IMR-90 (cell line): Measurements from ENCODE around the gene CYP46A1. TPM values are rescaled to one million over a fixed set of nuclear protein-coding genes. Genes with fewer than 3 reads are reported as not detected.

ENCODE experiments used
- ATAC-seq: fragments of 200-7000 bp; cut with Tn5 transposase; 2 replicates; pipeline ENCODE4 v1.9.1; 2020; ENCODE audit warnings: low read depth, mild to moderate bottlenecking, moderate library complexity
- BruUV-seq: library from RNA; stranded (reverse); fragments of 400-500 nt; replicated peaks from 2 replicates; lab custom pipeline; 2021; lab: Mats Ljungman, UMichigan
- CTCF ChIA-PET: fragments of 300-600 bp; formaldehyde crosslinking; extraction: SDS; loops from one replicate; lab custom pipeline; 2021; ENCODE audit warnings: antibody characterized with exemption; lab: Yijun Ruan, JAX
- POLR2A ChIA-PET: fragments of 300-600 bp; sonication (Branson Sonifier 250); formaldehyde crosslinking; loops from one replicate; lab custom pipeline; 2022; ENCODE audit warnings: antibody characterized with exemption; ENCODE audit not compliant: unreplicated experiment; lab: Charles Lee
- DNase-seq: peaks from one replicate; pipeline ENCODE4 v3.0.0; 2013
- H2AFZ ChIP-seq: replicated peaks from 2 replicates; pipeline ENCODE3; 2013; ENCODE audit warnings: low read length, mild to moderate bottlenecking; ENCODE audit not compliant: poor library complexity
- H2AK5ac ChIP-seq: 2 replicates; pipeline ENCODE4 v1.6.1; 2013; ENCODE audit warnings: low read depth, low read length, inconsistent platforms
- H2AK9ac ChIP-seq: replicated peaks from 2 replicates; pipeline ENCODE3; 2013; ENCODE audit warnings: mild to moderate bottlenecking, low read depth, low read length, moderate library complexity; ENCODE audit not compliant: poor library complexity
- H2BK120ac ChIP-seq: 2 replicates; pipeline ENCODE4 v1.6.1; 2013; ENCODE audit warnings: low read depth, low read length, inconsistent platforms
- H2BK15ac ChIP-seq: 3 replicates; pipeline ENCODE4 v1.6.1; 2013; ENCODE audit warnings: low read depth, low read length, inconsistent platforms
- H2BK20ac ChIP-seq: 2 replicates; pipeline ENCODE4 v1.6.1; 2013; ENCODE audit warnings: low read depth, mild to moderate bottlenecking, inconsistent platforms, low read length, moderate library complexity
- H2BK5ac ChIP-seq: 2 replicates; pipeline ENCODE4 v1.6.1; 2013; ENCODE audit warnings: mild to moderate bottlenecking, low read depth, low read length, inconsistent platforms; ENCODE audit not compliant: poor library complexity, severe bottlenecking
- H3K14ac ChIP-seq: replicated peaks from 2 replicates; pipeline ENCODE4 v1.6.1; 2013; ENCODE audit warnings: low read depth, low read length, inconsistent platforms
- H3K18ac ChIP-seq: 2 replicates; pipeline ENCODE4 v1.6.1; 2013; ENCODE audit warnings: low read depth, low read length, control low read depth
- H3K23ac ChIP-seq: 2 replicates; pipeline ENCODE4 v1.6.1; 2013; ENCODE audit warnings: low read depth, low read length, inconsistent platforms
- H3K27ac ChIP-seq: 2 replicates; pipeline ENCODE4 v1.5.1; 2013; ENCODE audit warnings: mild to moderate bottlenecking, control low read depth, low read length; ENCODE audit not compliant: insufficient read depth
- H3K27me3 ChIP-seq: 2 replicates; pipeline ENCODE4 v1.6.1; 2013; ENCODE audit warnings: low read length; ENCODE audit not compliant: control insufficient read depth, insufficient read depth
- H3K36me3 ChIP-seq: 2 replicates; pipeline ENCODE4 v1.6.1; 2013; ENCODE audit warnings: low read length, mixed read lengths; ENCODE audit not compliant: control insufficient read depth, insufficient read depth
- H3K4ac ChIP-seq: 2 replicates; pipeline ENCODE4 v1.6.1; 2013; ENCODE audit warnings: low read depth, low read length, inconsistent platforms
- H3K4me1 ChIP-seq: 2 replicates; pipeline ENCODE4 v1.6.1; 2013; ENCODE audit warnings: low read length, mixed read lengths; ENCODE audit not compliant: control insufficient read depth, insufficient read depth
- H3K4me2 ChIP-seq: 2 replicates; pipeline ENCODE4 v1.6.1; 2013; ENCODE audit warnings: low read depth, mild to moderate bottlenecking, control low read depth, low read length, moderate library complexity
- H3K4me3 ChIP-seq: 2 replicates; pipeline ENCODE4 v1.5.1; 2013; ENCODE audit warnings: low read depth, mild to moderate bottlenecking, control low read depth, low read length, moderate library complexity; ENCODE audit not compliant: insufficient read depth
- H3K56ac ChIP-seq: 2 replicates; pipeline ENCODE4 v1.6.1; 2013; ENCODE audit warnings: low read length, inconsistent platforms; ENCODE audit not compliant: insufficient read depth; ENCODE audit errors: extremely low read depth
- H3K79me1 ChIP-seq, 2 experiments: 2 replicates each; pipeline ENCODE4 v1.6.1; 2013; ENCODE audit warnings: low read length in 2 of 2, inconsistent platforms in 1 of 2, low read depth in 1 of 2
- H3K9ac ChIP-seq: 2 replicates; pipeline ENCODE4 v1.6.1; 2013; ENCODE audit warnings: low read depth, low read length, control low read depth
- H3K9me1 ChIP-seq: 2 replicates; pipeline ENCODE4 v1.6.1; 2013; ENCODE audit warnings: low read length, inconsistent platforms; ENCODE audit not compliant: insufficient read depth
- H3K9me3 ChIP-seq: 2 replicates; pipeline ENCODE4 v1.6.1; 2013; ENCODE audit warnings: low read length; ENCODE audit not compliant: control insufficient read depth, insufficient read depth
- H4K20me1 ChIP-seq: 2 replicates; pipeline ENCODE4 v1.6.1; 2013; ENCODE audit warnings: low read length, inconsistent platforms; ENCODE audit not compliant: insufficient read depth
- H4K5ac ChIP-seq: 2 replicates; pipeline ENCODE4 v1.6.1; 2013; ENCODE audit warnings: mild to moderate bottlenecking, low read depth, low read length, control low read depth
- H4K8ac ChIP-seq, 2 experiments: 2 replicates each; pipeline ENCODE4 v1.6.1; 2013; ENCODE audit warnings: low read depth in 2 of 2, low read length in 2 of 2, control low read depth in 1 of 2, inconsistent platforms in 1 of 2
- H4K91ac ChIP-seq: 2 replicates; pipeline ENCODE4 v1.6.1; 2013; ENCODE audit warnings: low read depth, low read length, inconsistent platforms; ENCODE audit not compliant: insufficient read depth
- BHLHE40 ChIP-seq: fragments of 150-350 bp; IDR thresholded peaks from 2 replicates; pipeline ENCODE4 v1.6.1; 2016; ENCODE audit warnings: mild to moderate bottlenecking, low read depth, low read length
- CEBPB ChIP-seq: IDR thresholded peaks from 2 replicates; pipeline ENCODE4 v1.6.1; 2012; ENCODE audit warnings: low read depth, low read length, improper control_type of control experiment
- CHD1 ChIP-seq: IDR thresholded peaks from 2 replicates; pipeline ENCODE4 v1.6.1; 2012; ENCODE audit warnings: low read depth, low read length, improper control_type of control experiment
- FOS ChIP-seq: fragments of 150-350 bp; IDR thresholded peaks from 2 replicates; pipeline ENCODE4 v1.6.1; 2016; ENCODE audit warnings: low read depth, low read length
- MAFK ChIP-seq: IDR thresholded peaks from 2 replicates; pipeline ENCODE4 v1.6.1; 2012; ENCODE audit warnings: low read depth, low read length, improper control_type of control experiment
- MAZ ChIP-seq: IDR thresholded peaks from 2 replicates; pipeline ENCODE4 v1.6.1; 2012; ENCODE audit warnings: low read depth, mild to moderate bottlenecking, low read length, improper control_type of control experiment, moderate library complexity, borderline replicate concordance
- MXI1 ChIP-seq: IDR thresholded peaks from 2 replicates; pipeline ENCODE4 v1.6.1; 2012; ENCODE audit warnings: low read depth, mild to moderate bottlenecking, low read length, moderate library complexity, borderline replicate concordance
- NFE2L2 ChIP-seq: fragments of 150-350 bp; IDR thresholded peaks from 2 replicates; pipeline ENCODE4 v1.6.1; 2016; ENCODE audit warnings: low read depth, mild to moderate bottlenecking, low read length
- POLR2A ChIP-seq: IDR thresholded peaks from 2 replicates; pipeline ENCODE4 v1.6.1; 2012; ENCODE audit warnings: mild to moderate bottlenecking, low read depth, low read length
- RAD21 ChIP-seq: IDR thresholded peaks from 2 replicates; pipeline ENCODE4 v1.6.1; 2012; ENCODE audit warnings: low read length, improper control_type of control experiment
- RCOR1 ChIP-seq: IDR thresholded peaks from 2 replicates; pipeline ENCODE4 v1.6.1; 2012; ENCODE audit warnings: mild to moderate bottlenecking, low read length, improper control_type of control experiment; ENCODE audit not compliant: insufficient replicate concordance
- RFX5 ChIP-seq: IDR thresholded peaks from 2 replicates; pipeline ENCODE4 v1.8.0; 2012; ENCODE audit warnings: low read depth, mild to moderate bottlenecking, low read length, moderate library complexity
- SMC3 ChIP-seq: fragments of 150-350 bp; IDR thresholded peaks from 2 replicates; pipeline ENCODE4 v1.6.1; 2016; ENCODE audit warnings: low read depth, mild to moderate bottlenecking, antibody characterized with exemption, low read length, moderate library complexity
- whole genome bisulfite sequencing, 2 experiments: methylation state at CpG; one replicate each; pipeline versions ENCODE4 v1.1.5 to v1.1.7; 2013; ENCODE audit warnings: missing lambda C conversion rate in 2 of 2; ENCODE audit not compliant: insufficient read length in 1 of 2; ENCODE audit errors: extremely low coverage in 2 of 2; 5-methylcytosine and 5-hydroxymethylcytosine counted together
- dilution Hi-C: fragments of 300-500 bp; cut with HindIII; formaldehyde crosslinking; loops from one replicate; pipeline ENCODE4 v1.14.3; 2018; ENCODE audit warnings: low sequenced_read_pairs; ENCODE audit not compliant: unreplicated experiment
- in situ Hi-C: fragments of 300-500 bp; cut with MboI; formaldehyde crosslinking; loops from 3 replicates; pipeline ENCODE4 v1.14.3; 2019; ENCODE audit warnings: low sequenced_read_pairs, inconsistent platforms, mixed read lengths
- intact Hi-C: fragments of 100-400 bp; cut with micrococcal nuclease; formaldehyde crosslinking; loops from 2 replicates; pipeline ENCODE4 v1.10.0; 2022
- polyA plus RNA-seq, 3 experiments: library from polyadenylated mRNA; depleted of rRNA; stranded (reverse); fragments of >200 nt; gene quantifications; 2 replicates each; pipeline ENCODE4 v1.2.3, GENCODE V29; 2012; ENCODE audit warnings: low replicate concordance in 1 of 3
- total RNA-seq: library from RNA; depleted of rRNA; stranded (reverse); fragments of >200 nt; gene quantifications from 2 replicates; pipeline ENCODE4 v1.2.3, GENCODE V29; 2012
- TF ChIP-seq, protein P1 (sequence below): fragments of 150-350 bp; IDR thresholded peaks from 2 replicates; pipeline ENCODE4 v1.6.1; 2016; ENCODE audit warnings: low read depth, mild to moderate bottlenecking, low read length, moderate library complexity, borderline replicate concordance
- TF ChIP-seq, protein P2 (sequence below): fragments of 150-350 bp; IDR thresholded peaks from 2 replicates; pipeline ENCODE4 v1.6.1; 2017; ENCODE audit warnings: mild to moderate bottlenecking, antibody characterized with exemption, low read length, low read depth

CYP46A1 gene
- total and polyA plus RNA-seq, 2 of the 4 experiments (the other 2 are of a cell fraction): 0.18 to 0.31 TPM

DNA sequence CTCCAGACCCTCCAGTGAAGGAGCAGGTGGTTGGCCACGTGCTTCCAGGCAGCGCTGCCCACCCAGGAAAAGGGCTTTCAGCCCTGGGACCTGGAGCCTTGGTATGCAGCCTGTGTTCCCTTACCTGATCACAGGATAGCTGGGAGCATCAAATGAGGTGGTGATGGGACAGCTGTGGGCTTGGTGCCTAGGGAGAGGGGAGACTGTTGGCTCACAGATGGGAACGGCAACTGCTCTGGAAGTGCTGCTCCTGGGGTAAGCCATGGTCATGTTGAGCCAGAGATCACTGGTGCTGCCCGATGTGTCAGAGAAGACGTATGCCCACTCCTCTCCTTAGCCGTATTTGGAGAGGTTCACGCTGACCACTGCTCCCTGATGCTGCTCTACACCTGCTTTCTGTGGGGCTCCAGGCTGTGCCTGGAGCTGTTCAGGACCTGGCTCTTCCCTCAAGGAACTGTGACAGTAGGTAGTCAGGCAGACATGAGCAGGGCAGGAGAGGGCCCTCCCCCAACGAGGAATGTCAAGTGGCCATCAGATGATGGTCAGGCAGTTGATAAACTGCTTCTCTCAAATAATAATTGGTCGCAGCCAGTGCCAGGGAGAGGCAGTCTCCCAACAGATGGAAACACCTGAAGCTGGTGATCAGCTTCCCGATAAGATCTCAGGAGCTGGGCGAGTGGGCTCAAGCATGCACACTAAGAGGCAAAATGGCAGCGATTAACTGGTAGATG, 2.8 kb upstream of the CYP46A1 start:
- H4K5ac ChIP-seq: no peak overlapping the region
- no peak overlapping the region for H3K56ac ChIP-seq
- DNase-seq (no peak), ATAC-seq (no peak)
- no peak overlapping the region for H2AK5ac ChIP-seq
- no peak overlapping the region for H2BK5ac ChIP-seq
- no peak overlapping the region for H3K4me2 ChIP-seq
- no peak overlapping the region for H3K27ac ChIP-seq
- intact Hi-C loops (loop anchor here (5.0 kb wide), 1 partner anchor 159 kb away; no protein-coding TSS in a partner anchor), dilution Hi-C loops (no loop called here), in situ Hi-C loops (loop anchor here (5.0 kb wide), 1 partner anchor 201 kb away; no protein-coding TSS in a partner anchor)
- no peak overlapping the region for H3K4ac ChIP-seq
- no peak overlapping the region for H4K8ac ChIP-seq
- H3K23ac ChIP-seq: no peak overlapping the region
- no peak overlapping the region for H2AK9ac ChIP-seq
- no peaks in the 10 kb centered on the region for H3K36me3 ChIP-seq
- peaks cover 18% of the 10 kb centered on the region for H3K9me3 ChIP-seq
- no peaks in the 10 kb centered on the region for H3K9me1 ChIP-seq
- no peak overlapping the region for H3K4me3 ChIP-seq
- no peak overlapping the region for H2AFZ ChIP-seq
- POLR2A ChIA-PET: no interaction called here
- H2BK20ac ChIP-seq: no peak overlapping the region
- H4K91ac ChIP-seq: no peak overlapping the region
- WGBS, 2 experiments: 86% methylated on average over 6 of the region's 12 CpGs; no CpG with 5 or more reads in 1 of the 2 experiments
- H2BK15ac ChIP-seq: no peak overlapping the region
- no TSS peak for BruUV-seq
- H3K14ac ChIP-seq: no peak overlapping the region
- no peak overlapping the region for H3K9ac ChIP-seq
- H3K4me1 ChIP-seq: peaks cover 8% of the 10 kb centered on the region
- no peaks in the 10 kb centered on the region; a peak in 1 of 4 replicates for H3K79me1 ChIP-seq
- H2BK120ac ChIP-seq: no peak overlapping the region
- no peak overlapping the region for H3K18ac ChIP-seq
- H3K27me3 ChIP-seq: peaks cover 17% of the 10 kb centered on the region
- H4K20me1 ChIP-seq: no peaks in the 10 kb centered on the region
- CTCF ChIA-PET: no interaction called here
- TF ChIP-seq, protein P1, sequence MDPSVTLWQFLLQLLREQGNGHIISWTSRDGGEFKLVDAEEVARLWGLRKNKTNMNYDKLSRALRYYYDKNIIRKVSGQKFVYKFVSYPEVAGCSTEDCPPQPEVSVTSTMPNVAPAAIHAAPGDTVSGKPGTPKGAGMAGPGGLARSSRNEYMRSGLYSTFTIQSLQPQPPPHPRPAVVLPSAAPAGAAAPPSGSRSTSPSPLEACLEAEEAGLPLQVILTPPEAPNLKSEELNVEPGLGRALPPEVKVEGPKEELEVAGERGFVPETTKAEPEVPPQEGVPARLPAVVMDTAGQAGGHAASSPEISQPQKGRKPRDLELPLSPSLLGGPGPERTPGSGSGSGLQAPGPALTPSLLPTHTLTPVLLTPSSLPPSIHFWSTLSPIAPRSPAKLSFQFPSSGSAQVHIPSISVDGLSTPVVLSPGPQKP: no peak
- TF ChIP-seq RCOR1 (no peak), FOS (no peak), CHD1 (no peak), MAFK (no peak), BHLHE40 (no peak), RAD21 (no peak), MAZ (no peak), MXI1 (no peak), RFX5 (no peak), NFE2L2 (no peak), SMC3 (no peak), CEBPB (no peak), POLR2A (no peak)
- TF ChIP-seq, protein P2, sequence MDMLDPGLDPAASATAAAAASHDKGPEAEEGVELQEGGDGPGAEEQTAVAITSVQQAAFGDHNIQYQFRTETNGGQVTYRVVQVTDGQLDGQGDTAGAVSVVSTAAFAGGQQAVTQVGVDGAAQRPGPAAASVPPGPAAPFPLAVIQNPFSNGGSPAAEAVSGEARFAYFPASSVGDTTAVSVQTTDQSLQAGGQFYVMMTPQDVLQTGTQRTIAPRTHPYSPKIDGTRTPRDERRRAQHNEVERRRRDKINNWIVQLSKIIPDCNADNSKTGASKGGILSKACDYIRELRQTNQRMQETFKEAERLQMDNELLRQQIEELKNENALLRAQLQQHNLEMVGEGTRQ: no peak
